ENCODE data around the gene NKAPD1.

Gene NKAPD1

GRCh38 chr11:112128483-112129121 is 54.5 kb downstream of the NKAPD1 start:
- no peak overlapping the region for H3K4me3 ChIP-seq (ENCODE audit: low read depth, low read length)
- POLR2A ChIA-PET = no interaction called here
- TF ChIP-seq, protein P1, sequence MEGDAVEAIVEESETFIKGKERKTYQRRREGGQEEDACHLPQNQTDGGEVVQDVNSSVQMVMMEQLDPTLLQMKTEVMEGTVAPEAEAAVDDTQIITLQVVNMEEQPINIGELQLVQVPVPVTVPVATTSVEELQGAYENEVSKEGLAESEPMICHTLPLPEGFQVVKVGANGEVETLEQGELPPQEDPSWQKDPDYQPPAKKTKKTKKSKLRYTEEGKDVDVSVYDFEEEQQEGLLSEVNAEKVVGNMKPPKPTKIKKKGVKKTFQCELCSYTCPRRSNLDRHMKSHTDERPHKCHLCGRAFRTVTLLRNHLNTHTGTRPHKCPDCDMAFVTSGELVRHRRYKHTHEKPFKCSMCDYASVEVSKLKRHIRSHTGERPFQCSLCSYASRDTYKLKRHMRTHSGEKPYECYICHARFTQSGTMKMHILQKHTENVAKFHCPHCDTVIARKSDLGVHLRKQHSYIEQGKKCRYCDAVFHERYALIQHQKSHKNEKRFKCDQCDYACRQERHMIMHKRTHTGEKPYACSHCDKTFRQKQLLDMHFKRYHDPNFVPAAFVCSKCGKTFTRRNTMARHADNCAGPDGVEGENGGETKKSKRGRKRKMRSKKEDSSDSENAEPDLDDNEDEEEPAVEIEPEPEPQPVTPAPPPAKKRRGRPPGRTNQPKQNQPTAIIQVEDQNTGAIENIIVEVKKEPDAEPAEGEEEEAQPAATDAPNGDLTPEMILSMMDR (IDR thresholded peaks at IDR 0.05; ENCODE audit: insufficient read depth, low read length, missing control alignments) = no peak
- CTCF ChIA-PET = interaction anchor here (0.6 to 2.1 kb wide), 5 partner anchors 9 to 152 kb away, joined by 3 to 5 read pairs (median 3); no protein-coding TSS in a partner anchor
- DNase-seq (ENCODE audit: low read depth, low spot score) = peak; percentile 34

DNA sequence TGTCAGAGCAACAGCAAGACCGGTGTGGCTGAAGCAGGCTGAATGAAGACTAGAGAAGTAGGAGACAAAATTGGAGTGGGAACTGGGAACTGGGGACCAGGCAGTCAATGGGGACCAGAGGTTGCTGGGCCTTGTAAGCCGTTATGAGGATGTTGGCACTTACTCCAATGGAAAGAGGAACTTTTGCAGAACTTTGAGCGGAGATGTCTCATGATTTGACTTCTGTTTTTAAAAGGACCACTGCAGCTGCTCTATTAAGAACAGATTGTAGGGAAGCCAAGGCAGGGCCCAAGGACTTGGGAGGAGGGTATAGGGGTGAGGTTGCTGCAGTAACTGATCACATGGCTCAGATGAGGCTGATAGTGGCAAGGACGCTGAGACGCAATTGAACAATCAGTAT is 55.6 kb downstream of the NKAPD1 start:
- no peak overlapping the region for H3K4me3 ChIP-seq (ENCODE audit: low read depth, low read length)
- ChIA-PET POLR2A (no interaction called here), CTCF (interaction anchor here (0.6 to 2.2 kb wide), 4 partner anchors 16 to 151 kb away, joined by 3 to 14 read pairs (median 3); no protein-coding TSS in a partner anchor)
- no peak for DNase-seq (ENCODE audit: low read depth, low spot score)
- TF ChIP-seq, protein P1 (IDR thresholded peaks at IDR 0.05; ENCODE audit: insufficient read depth, low read length, missing control alignments) = no peak

GRCh38 chr11:112132737-112133136 is 58.6 kb downstream of the NKAPD1 start:
- DNase-seq (ENCODE audit: low read depth, low spot score) = no peak
- ChIA-PET POLR2A (no interaction called here), CTCF (interaction anchor here (2.8 kb wide), 1 partner anchor 19 kb away, joined by 12 read pairs; no protein-coding TSS in a partner anchor)
- no peak overlapping the region for H3K4me3 ChIP-seq (ENCODE audit: low read depth, low read length)
- TF ChIP-seq, protein P1 (IDR thresholded peaks at IDR 0.05; ENCODE audit: insufficient read depth, low read length, missing control alignments) = no peak

GRCh38 chr11:112134473-112134872 is 60.4 kb downstream of the NKAPD1 start:
- ChIA-PET CTCF (interaction anchor here (2.8 kb wide), 1 partner anchor 21 kb away, joined by 12 read pairs; no protein-coding TSS in a partner anchor), POLR2A (no interaction called here)

More at GRCh38 chr11:112134473-112134872, 60.4 kb downstream of the NKAPD1 start:
- TF ChIP-seq, protein P1 (IDR thresholded peaks at IDR 0.05; ENCODE audit: insufficient read depth, low read length, missing control alignments) = no peak
- DNase-seq (ENCODE audit: low read depth, low spot score) = no peak
- H3K4me3 ChIP-seq (ENCODE audit: low read depth, low read length) = no peak overlapping the region

All from AG04449 (cell line).